Thoracic aorta (tissue), 2 donors: ENCODE measurements around the gene FAM151A. TPM values are rescaled to one million over a fixed set of nuclear protein-coding genes. Genes with fewer than 3 reads are reported as not detected.

ENCODE experiments used
- ATAC-seq: fragments of 150-250 bp; one replicate; pipeline ENCODE4 v1.8.0; 2017; ENCODE audit warnings: low read depth; ENCODE audit not compliant: insufficient number of reproducible peaks, low FRiP score
- DNase-seq: peaks from one replicate; pipeline ENCODE4 v3.0.0-alpha.2; 2020; ENCODE audit warnings: low spot score
- H3K27ac ChIP-seq, 2 donors: fragments of 200-600 bp; sonication (generic); 1 replicate in 1 of 2; 2 replicates in 1 of 2; pipeline ENCODE4 v1.5.1; 2016; ENCODE audit warnings: mild to moderate bottlenecking in 2 of 2, moderate library complexity in 2 of 2
- H3K27me3 ChIP-seq: fragments of 200-600 bp; sonication (generic); replicated peaks from 2 replicates; pipeline ENCODE4 v1.6.0; 2016; ENCODE audit warnings: mild to moderate bottlenecking; ENCODE audit not compliant: insufficient read depth
- H3K36me3 ChIP-seq: fragments of 200-600 bp; sonication (generic); one replicate; pipeline ENCODE4 v1.5.1; 2016
- H3K4me1 ChIP-seq, 2 donors: fragments of 200-600 bp; sonication (generic); 1 replicate in 1 of 2; 2 replicates in 1 of 2; pipeline versions ENCODE4 v1.5.1 to v1.6.0; 2016; ENCODE audit warnings: low read depth in 2 of 2, mild to moderate bottlenecking in 1 of 2; ENCODE audit not compliant: control insufficient read depth in 1 of 2
- H3K4me3 ChIP-seq: fragments of 200-600 bp; sonication (generic); 2 replicates; pipeline ENCODE4 v1.5.1; 2016; ENCODE audit warnings: mild to moderate bottlenecking
- H3K9me3 ChIP-seq: fragments of 200-600 bp; sonication (generic); 2 replicates; pipeline ENCODE4 v1.5.1; 2016
- total RNA-seq, 2 donors: library from RNA; depleted of rRNA; stranded (reverse); fragments of >200 nt; gene quantifications; one replicate each; pipeline versions ENCODE4 v1.1.0 to v1.2.3, GENCODE V29; 2016
- TF ChIP-seq, protein P1 (sequence below): fragments of 200-600 bp; sonication (generic); IDR thresholded peaks from one replicate; pipeline ENCODE4 v1.5.1; 2019; ENCODE audit warnings: antibody characterized with exemption

The FAM151A gene
- total RNA-seq, 2 donors from 2014 or later: not detected

DNA sequence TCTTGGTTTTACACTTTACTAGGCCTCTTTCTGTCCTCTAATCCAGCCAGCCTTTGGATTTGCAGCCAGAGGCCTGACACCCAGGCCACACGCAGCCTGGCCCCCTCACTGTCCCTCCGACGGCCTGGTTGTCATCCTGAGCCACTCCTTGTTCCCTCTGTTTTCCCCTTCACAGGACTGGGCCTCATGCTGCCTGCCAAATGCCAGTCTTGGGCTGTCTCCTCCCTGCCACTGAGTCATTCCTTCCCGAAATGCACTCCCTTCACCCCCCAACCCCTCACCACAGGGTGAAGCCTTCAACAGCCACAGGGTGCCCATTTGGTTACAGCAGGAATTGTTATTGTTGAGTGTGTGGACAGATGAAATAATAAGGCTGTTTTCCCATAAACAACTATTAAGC lies 54.0 kb downstream of the FAM151A start:
- DNase-seq (no peak), ATAC-seq (peak; percentile 47)
- H3K27ac ChIP-seq: peak overlapping the region; percentile 2 to 74
- H3K4me1 ChIP-seq: peaks cover 26 to 37% of the 10 kb centered on the region in 2 donors
- no peaks in the 10 kb centered on the region for H3K36me3 ChIP-seq
- TF ChIP-seq, protein P1, sequence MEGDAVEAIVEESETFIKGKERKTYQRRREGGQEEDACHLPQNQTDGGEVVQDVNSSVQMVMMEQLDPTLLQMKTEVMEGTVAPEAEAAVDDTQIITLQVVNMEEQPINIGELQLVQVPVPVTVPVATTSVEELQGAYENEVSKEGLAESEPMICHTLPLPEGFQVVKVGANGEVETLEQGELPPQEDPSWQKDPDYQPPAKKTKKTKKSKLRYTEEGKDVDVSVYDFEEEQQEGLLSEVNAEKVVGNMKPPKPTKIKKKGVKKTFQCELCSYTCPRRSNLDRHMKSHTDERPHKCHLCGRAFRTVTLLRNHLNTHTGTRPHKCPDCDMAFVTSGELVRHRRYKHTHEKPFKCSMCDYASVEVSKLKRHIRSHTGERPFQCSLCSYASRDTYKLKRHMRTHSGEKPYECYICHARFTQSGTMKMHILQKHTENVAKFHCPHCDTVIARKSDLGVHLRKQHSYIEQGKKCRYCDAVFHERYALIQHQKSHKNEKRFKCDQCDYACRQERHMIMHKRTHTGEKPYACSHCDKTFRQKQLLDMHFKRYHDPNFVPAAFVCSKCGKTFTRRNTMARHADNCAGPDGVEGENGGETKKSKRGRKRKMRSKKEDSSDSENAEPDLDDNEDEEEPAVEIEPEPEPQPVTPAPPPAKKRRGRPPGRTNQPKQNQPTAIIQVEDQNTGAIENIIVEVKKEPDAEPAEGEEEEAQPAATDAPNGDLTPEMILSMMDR: no peak
- H3K4me3 ChIP-seq: no peak overlapping the region
- no peaks in the 10 kb centered on the region for H3K27me3 ChIP-seq
- H3K9me3 ChIP-seq: no peaks in the 10 kb centered on the region

DNA sequence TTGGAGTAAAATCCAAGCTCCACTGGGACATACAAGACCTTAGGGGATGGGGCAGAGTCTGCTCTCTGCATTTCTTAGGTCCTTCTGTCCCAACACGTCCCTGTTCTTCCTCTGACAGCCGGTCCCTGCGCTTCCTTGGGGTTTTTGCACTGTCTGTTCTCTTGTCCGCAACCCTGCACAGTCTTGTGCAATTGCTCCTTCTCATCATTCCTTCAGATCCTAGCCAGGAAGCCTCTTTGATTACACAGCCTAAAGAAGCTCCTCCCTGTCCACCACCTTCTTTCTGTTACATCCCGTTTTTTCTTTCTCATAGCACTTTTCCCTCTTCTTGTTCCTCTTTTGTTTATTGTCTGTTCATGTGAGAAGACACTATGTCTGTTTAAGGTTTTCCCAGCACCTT lies 55.4 kb downstream of the FAM151A start:
- Histone ChIP-seq H3K4me3 (no peak overlapping the region), H3K9me3 (no peaks in the 10 kb centered on the region), H3K4me1 (peaks cover 26 to 37% of the 10 kb centered on the region in 2 donors), H3K27ac (no peak overlapping the region), H3K36me3 (no peaks in the 10 kb centered on the region), H3K27me3 (no peaks in the 10 kb centered on the region)
- DNase-seq: no peak
- TF ChIP-seq, protein P1: no peak
- ATAC-seq: no peak

DNA sequence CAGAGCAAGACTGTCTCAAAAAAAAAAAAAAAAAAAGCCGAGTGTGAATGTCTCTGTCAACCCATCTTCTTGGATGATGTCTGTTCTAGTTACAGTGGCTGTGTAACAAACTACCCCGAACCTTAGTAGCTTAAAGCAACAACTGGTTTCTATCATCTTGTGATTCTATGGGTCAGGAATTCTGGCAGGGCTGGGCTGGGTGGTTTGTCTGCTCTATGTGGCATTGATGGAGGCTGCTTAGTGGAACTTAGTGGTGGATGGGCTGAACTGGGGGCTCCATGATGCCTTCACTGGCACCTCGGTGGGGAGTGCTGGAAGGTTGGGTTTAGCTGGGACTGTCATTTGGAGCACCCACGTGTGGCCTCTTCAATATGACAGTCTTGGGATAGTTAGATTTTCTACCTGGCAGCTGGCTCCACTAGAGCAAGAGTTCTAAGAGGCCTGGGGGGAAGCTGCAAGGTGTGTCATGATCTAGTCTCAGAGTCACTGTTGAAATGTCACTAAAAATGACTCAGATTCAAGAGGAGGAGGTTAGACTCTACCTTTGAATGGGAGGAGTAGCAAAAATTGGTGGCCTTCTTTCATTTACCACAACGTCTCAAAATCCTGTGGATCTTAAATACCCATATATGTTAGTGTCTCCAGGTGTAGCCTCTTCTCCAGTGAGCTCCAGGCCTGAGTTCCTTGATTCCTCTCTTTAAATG lies 56.7 kb downstream of the FAM151A start:
- no peak for DNase-seq

DNA sequence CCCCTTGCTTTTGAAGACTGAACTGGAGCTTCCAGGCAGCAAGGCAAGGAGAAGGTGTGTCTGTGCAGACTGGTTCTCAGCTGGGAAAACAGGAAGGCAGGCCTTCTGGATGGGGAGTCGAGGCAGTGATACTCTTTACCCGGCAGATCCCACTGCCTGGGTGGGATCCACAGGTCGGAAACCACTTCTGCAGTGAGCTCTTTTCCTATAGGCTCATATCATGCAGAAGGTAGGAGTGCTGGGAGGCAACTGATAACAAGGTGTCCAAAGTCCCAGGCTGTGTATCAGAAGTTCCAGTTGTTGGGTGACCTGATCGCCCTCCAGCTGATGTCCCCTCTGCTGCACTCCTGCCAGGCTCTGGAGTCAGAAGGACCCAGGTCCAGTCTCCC lies 58.2 kb downstream of the FAM151A start:
- Histone ChIP-seq H3K4me3 (no peak overlapping the region), H3K9me3 (no peaks in the 10 kb centered on the region), H3K27ac (no peak overlapping the region), H3K27me3 (no peaks in the 10 kb centered on the region), H3K4me1 (peaks cover 11 to 17% of the 10 kb centered on the region in 2 donors), H3K36me3 (no peaks in the 10 kb centered on the region)
- DNase-seq (no peak), ATAC-seq (no peak)
- TF ChIP-seq, protein P1: no peak

More for the DNA sequence above, 56.7 kb downstream of the FAM151A start:
- TF ChIP-seq, protein P1: no peak
- H3K27ac ChIP-seq: no peak overlapping the region
- H3K27me3 ChIP-seq: no peaks in the 10 kb centered on the region
- H3K4me3 ChIP-seq: no peak overlapping the region
- no peak for ATAC-seq
- peaks cover 19 to 31% of the 10 kb centered on the region in 2 donors for H3K4me1 ChIP-seq
- H3K36me3 ChIP-seq: no peaks in the 10 kb centered on the region
- H3K9me3 ChIP-seq: no peaks in the 10 kb centered on the region

DNA sequence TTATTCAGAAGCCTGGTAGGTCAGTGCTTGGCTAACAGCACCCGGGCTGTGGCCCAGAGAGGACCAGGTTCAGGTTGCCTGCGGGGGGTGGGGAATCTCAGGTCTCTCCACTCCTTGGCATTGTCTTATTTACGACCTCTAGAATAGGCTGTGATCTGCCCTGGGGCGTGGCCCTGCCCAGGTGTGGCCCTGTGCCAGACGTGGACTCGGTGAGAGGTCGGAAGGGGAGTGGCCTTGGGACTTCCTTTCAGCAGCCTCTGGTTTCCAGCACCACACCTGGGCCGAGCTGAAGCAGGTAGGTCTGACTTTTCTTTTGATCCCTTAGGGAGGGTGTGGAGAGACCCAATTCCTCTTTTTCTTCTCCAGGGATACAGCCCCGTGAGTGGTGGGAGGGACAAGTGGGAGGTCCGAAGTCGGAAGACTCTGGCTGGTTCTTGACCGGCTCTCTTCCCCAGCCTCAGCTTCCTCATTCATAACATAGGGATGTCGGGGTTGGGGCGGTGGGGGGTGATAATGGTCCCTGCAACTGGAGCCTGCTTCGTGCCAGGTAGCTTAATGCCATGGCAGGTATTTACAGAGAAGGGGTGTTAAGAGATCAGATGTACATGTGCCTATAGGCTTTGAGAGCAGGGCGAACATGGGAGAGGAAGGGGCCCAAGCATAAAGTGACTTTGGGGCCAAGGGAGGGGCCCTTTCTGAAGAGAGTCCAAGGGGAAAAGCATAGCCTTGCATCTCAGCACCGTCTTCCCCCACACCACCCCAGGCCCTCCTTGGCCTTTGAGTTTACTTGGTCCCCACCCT lies 58.8 kb downstream of the FAM151A start:
- no peak overlapping the region for H3K27ac ChIP-seq
- no peaks in the 10 kb centered on the region for H3K9me3 ChIP-seq
- no peak for DNase-seq
- no peak overlapping the region for H3K4me3 ChIP-seq
- H3K36me3 ChIP-seq: no peaks in the 10 kb centered on the region
- H3K4me1 ChIP-seq: peaks cover 11 to 13% of the 10 kb centered on the region in 2 donors
- ATAC-seq: no peak
- no peaks in the 10 kb centered on the region for H3K27me3 ChIP-seq
- TF ChIP-seq, protein P1: no peak
